IMR-90 (cell line): ENCODE results near the gene TCERG1.

Experiments used
- CHD1 ChIP-seq: IDR thresholded peaks from 2 replicates; pipeline ENCODE4 v1.6.1; 2012; ENCODE audit warnings: low read depth, low read length, improper control_type of control experiment
- FOS ChIP-seq: fragments of 150-350 bp; IDR thresholded peaks from 2 replicates; pipeline ENCODE4 v1.6.1; 2016; ENCODE audit warnings: low read depth, low read length
- MAZ ChIP-seq: IDR thresholded peaks from 2 replicates; pipeline ENCODE4 v1.6.1; 2012; ENCODE audit warnings: low read depth, mild to moderate bottlenecking, low read length, improper control_type of control experiment, moderate library complexity, borderline replicate concordance
- POLR2A ChIP-seq: IDR thresholded peaks from 2 replicates; pipeline ENCODE4 v1.6.1; 2012; ENCODE audit warnings: mild to moderate bottlenecking, low read depth, low read length
- RCOR1 ChIP-seq: IDR thresholded peaks from 2 replicates; pipeline ENCODE4 v1.6.1; 2012; ENCODE audit warnings: mild to moderate bottlenecking, low read length, improper control_type of control experiment; ENCODE audit not compliant: insufficient replicate concordance
- TF ChIP-seq, protein P1 (sequence below): conservative IDR thresholded peaks from 2 replicates; pipeline ENCODE4 v1.5.1; 2012; ENCODE audit warnings: mild to moderate bottlenecking, low read depth, low read length, improper control_type of control experiment
- TF ChIP-seq, protein P2 (sequence below): fragments of 150-350 bp; IDR thresholded peaks from 2 replicates; pipeline ENCODE4 v1.6.1; 2016; ENCODE audit warnings: low read depth, mild to moderate bottlenecking, low read length, moderate library complexity, borderline replicate concordance

DNA sequence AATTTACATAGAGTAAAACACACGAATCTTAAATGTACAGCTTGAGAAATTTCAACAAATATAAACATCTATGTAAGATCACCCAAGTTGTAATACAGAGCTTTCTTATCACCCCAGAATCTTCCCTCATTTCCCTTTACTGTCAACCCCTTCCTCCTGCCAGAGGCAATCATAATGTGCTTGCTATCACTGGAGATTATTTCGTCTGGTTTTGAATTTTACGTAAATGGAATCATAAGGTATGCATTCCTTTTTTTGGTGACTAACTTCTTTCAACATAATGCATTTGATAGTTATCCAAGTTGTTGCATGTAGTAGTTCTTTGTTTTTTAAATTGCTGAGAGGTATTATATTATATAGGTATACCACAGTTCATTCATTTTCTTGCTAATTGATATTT, 106.3 kb downstream of the TCERG1 start:
- TF ChIP-seq POLR2A (no peak), RCOR1 (no peak), FOS (no peak), MAZ (no peak), CHD1 (no peak)
- TF ChIP-seq, protein P1, sequence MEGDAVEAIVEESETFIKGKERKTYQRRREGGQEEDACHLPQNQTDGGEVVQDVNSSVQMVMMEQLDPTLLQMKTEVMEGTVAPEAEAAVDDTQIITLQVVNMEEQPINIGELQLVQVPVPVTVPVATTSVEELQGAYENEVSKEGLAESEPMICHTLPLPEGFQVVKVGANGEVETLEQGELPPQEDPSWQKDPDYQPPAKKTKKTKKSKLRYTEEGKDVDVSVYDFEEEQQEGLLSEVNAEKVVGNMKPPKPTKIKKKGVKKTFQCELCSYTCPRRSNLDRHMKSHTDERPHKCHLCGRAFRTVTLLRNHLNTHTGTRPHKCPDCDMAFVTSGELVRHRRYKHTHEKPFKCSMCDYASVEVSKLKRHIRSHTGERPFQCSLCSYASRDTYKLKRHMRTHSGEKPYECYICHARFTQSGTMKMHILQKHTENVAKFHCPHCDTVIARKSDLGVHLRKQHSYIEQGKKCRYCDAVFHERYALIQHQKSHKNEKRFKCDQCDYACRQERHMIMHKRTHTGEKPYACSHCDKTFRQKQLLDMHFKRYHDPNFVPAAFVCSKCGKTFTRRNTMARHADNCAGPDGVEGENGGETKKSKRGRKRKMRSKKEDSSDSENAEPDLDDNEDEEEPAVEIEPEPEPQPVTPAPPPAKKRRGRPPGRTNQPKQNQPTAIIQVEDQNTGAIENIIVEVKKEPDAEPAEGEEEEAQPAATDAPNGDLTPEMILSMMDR: no peak
- TF ChIP-seq, protein P2, sequence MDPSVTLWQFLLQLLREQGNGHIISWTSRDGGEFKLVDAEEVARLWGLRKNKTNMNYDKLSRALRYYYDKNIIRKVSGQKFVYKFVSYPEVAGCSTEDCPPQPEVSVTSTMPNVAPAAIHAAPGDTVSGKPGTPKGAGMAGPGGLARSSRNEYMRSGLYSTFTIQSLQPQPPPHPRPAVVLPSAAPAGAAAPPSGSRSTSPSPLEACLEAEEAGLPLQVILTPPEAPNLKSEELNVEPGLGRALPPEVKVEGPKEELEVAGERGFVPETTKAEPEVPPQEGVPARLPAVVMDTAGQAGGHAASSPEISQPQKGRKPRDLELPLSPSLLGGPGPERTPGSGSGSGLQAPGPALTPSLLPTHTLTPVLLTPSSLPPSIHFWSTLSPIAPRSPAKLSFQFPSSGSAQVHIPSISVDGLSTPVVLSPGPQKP: no peak
